Progenitor cell of endocrine pancreas (in vitro differentiated cells): ENCODE results near the gene ANAPC10. TPM values are rescaled to one million over a fixed set of nuclear protein-coding genes. Genes with fewer than 3 reads are reported as not detected.

Source experiments
- DNase-seq: peaks from one replicate; pipeline ENCODE4 v3.0.0; 2021; ENCODE audit warnings: low spot score; ENCODE audit not compliant: unreplicated experiment
- H3K27ac Mint-ChIP-seq: 2 replicates; pipeline ENCODE4 v1.8.0; 2021; ENCODE audit warnings: mild to moderate bottlenecking, moderate library complexity, mixed read lengths
- H3K27me3 Mint-ChIP-seq: 2 replicates; pipeline ENCODE4 v1.8.0; 2021; ENCODE audit warnings: mixed read lengths
- H3K36me3 Mint-ChIP-seq: 2 replicates; pipeline ENCODE4 v1.8.0; 2022; ENCODE audit warnings: mixed read lengths; ENCODE audit not compliant: insufficient read depth
- H3K4me1 Mint-ChIP-seq: 2 replicates; pipeline ENCODE4 v1.8.0; 2021; ENCODE audit warnings: low read depth, mixed read lengths
- H3K4me3 Mint-ChIP-seq: 2 replicates; pipeline ENCODE4 v1.8.0; 2021; ENCODE audit warnings: low read depth, mild to moderate bottlenecking, moderate library complexity, mixed read lengths
- H3K9me3 Mint-ChIP-seq: 2 replicates; pipeline ENCODE4 v1.8.0; 2021; ENCODE audit warnings: low read depth, mixed read lengths
- total RNA-seq: library from RNA; stranded (reverse); gene quantifications from 2 replicates; pipeline ENCODE4 v1.2.1, GENCODE V29; 2021
- TF ChIP-seq, protein P1 (sequence below): fragments of 200-600 bp; sonication (generic); IDR thresholded peaks from one replicate; pipeline ENCODE4 v1.5.0; 2021; ENCODE audit warnings: antibody characterized with exemption, mild to moderate bottlenecking; ENCODE audit not compliant: unreplicated experiment

ANAPC10 gene
- total RNA-seq, 1 donor from 2014 or later: 22.5 TPM

DNA sequence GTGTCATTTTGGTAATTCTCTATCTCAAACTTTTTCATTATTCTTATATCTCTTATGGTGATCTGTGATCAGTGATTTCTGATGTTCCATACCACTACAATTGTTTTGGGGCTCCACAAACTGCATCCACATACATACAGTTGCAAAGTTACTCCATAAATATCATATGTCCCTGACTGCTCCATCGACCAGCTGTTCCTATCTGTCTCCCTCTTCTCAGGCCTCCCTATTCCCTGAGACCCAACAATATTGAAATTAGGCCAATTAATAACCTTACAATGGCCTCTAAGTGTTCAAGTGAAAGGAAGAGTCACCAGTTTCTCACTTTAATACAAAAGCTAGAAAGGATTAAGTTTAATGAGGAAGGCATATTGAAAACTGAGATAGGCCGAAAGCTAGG, 108.7 kb downstream of the ANAPC10 start:
- Mint-ChIP-seq H3K27me3 (no peaks in the 10 kb centered on the region), H3K36me3 (peaks cover 7% of the 10 kb centered on the region), H3K4me3 (no peak overlapping the region), H3K27ac (no peak overlapping the region), H3K4me1 (no peaks in the 10 kb centered on the region), H3K9me3 (no peaks in the 10 kb centered on the region)
- TF ChIP-seq, protein P1, sequence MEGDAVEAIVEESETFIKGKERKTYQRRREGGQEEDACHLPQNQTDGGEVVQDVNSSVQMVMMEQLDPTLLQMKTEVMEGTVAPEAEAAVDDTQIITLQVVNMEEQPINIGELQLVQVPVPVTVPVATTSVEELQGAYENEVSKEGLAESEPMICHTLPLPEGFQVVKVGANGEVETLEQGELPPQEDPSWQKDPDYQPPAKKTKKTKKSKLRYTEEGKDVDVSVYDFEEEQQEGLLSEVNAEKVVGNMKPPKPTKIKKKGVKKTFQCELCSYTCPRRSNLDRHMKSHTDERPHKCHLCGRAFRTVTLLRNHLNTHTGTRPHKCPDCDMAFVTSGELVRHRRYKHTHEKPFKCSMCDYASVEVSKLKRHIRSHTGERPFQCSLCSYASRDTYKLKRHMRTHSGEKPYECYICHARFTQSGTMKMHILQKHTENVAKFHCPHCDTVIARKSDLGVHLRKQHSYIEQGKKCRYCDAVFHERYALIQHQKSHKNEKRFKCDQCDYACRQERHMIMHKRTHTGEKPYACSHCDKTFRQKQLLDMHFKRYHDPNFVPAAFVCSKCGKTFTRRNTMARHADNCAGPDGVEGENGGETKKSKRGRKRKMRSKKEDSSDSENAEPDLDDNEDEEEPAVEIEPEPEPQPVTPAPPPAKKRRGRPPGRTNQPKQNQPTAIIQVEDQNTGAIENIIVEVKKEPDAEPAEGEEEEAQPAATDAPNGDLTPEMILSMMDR: no peak
- no peak for DNase-seq

GRCh38 chr4:144985531-144985930, 112.5 kb downstream of the ANAPC10 start:
- no peaks in the 10 kb centered on the region for H3K4me1 Mint-ChIP-seq
- H3K36me3 Mint-ChIP-seq: peaks cover 8% of the 10 kb centered on the region
- TF ChIP-seq, protein P1: no peak
- no peaks in the 10 kb centered on the region for H3K27me3 Mint-ChIP-seq
- no peak overlapping the region for H3K4me3 Mint-ChIP-seq
- peaks cover 8% of the 10 kb centered on the region for H3K9me3 Mint-ChIP-seq
- H3K27ac Mint-ChIP-seq: no peak overlapping the region
- DNase-seq: no peak

- Mint-ChIP-seq H3K27me3 (no peaks in the 10 kb centered on the region), H3K4me1 (no peaks in the 10 kb centered on the region), H3K4me3 (no peak overlapping the region), H3K9me3 (peaks cover 13% of the 10 kb centered on the region), H3K27ac (no peak overlapping the region), H3K36me3 (peaks cover 10% of the 10 kb centered on the region)
- DNase-seq: no peak
- TF ChIP-seq, protein P1: no peak
These were observed 113.0 kb downstream of the ANAPC10 start for GRCh38 chr4:144985014-144985413.

- TF ChIP-seq, protein P1: no peak
- H3K9me3 Mint-ChIP-seq: peaks cover 16% of the 10 kb centered on the region
- no peaks in the 10 kb centered on the region for H3K27me3 Mint-ChIP-seq
- H3K4me1 Mint-ChIP-seq: no peaks in the 10 kb centered on the region
- H3K27ac Mint-ChIP-seq: no peak overlapping the region
- no peak overlapping the region for H3K4me3 Mint-ChIP-seq
- DNase-seq: no peak
- H3K36me3 Mint-ChIP-seq: peaks cover 10% of the 10 kb centered on the region
These were observed 113.8 kb downstream of the ANAPC10 start for GRCh38 chr4:144984241-144984640.

GRCh38 chr4:144975718-144976117, 122.3 kb downstream of the ANAPC10 start:
- Mint-ChIP-seq H3K27me3 (no peaks in the 10 kb centered on the region), H3K9me3 (peaks cover 13% of the 10 kb centered on the region), H3K4me3 (no peak overlapping the region), H3K36me3 (peaks cover 2% of the 10 kb centered on the region), H3K4me1 (no peaks in the 10 kb centered on the region), H3K27ac (no peak overlapping the region)
- TF ChIP-seq, protein P1: no peak
- no peak for DNase-seq
